Activated B cell treated with CpG ODN at 0.5 μM for 24 hours (primary cell): ENCODE measurements around the gene EDN1. TPM values are rescaled to one million over a fixed set of nuclear protein-coding genes. Genes with fewer than 3 reads are reported as not detected.

Experiments used
- ATAC-seq: fragments of 200-7000 bp; cut with Tn5 transposase; one replicate; pipeline ENCODE4 v1.10.0; 2021; ENCODE audit warnings: low read depth, mild to moderate bottlenecking, moderate library complexity
- CTCF ChIA-PET: fragments of 350-600 bp; sonication (Branson Sonifier 250); formaldehyde crosslinking; loops from one replicate; lab custom pipeline; 2021; ENCODE audit warnings: antibody characterized with exemption; lab: Charles Lee
- POLR2A ChIA-PET: fragments of 350-600 bp; sonication (Branson Sonifier 250); formaldehyde crosslinking; loops from one replicate; lab custom pipeline; 2021; ENCODE audit warnings: antibody characterized with exemption; lab: Charles Lee
- DNase-seq: peaks from one replicate; pipeline ENCODE4 v3.0.0; 2022
- H3K27ac Mint-ChIP-seq: one replicate; pipeline ENCODE4 v1.8.0; 2020; ENCODE audit warnings: mixed read lengths
- H3K27me3 Mint-ChIP-seq: one replicate; pipeline ENCODE4 v1.8.0; 2021; ENCODE audit warnings: mixed read lengths
- H3K36me3 Mint-ChIP-seq: one replicate; pipeline ENCODE4 v1.8.0; 2021; ENCODE audit warnings: low read depth, mixed read lengths
- H3K4me1 Mint-ChIP-seq: one replicate; pipeline ENCODE4 v1.8.0; 2021; ENCODE audit warnings: mixed read lengths
- H3K4me3 Mint-ChIP-seq: one replicate; pipeline ENCODE4 v1.8.0; 2020; ENCODE audit warnings: mild to moderate bottlenecking, mixed read lengths
- H3K9me3 Mint-ChIP-seq: one replicate; pipeline ENCODE4 v1.8.0; 2020; ENCODE audit warnings: mixed read lengths
- intact Hi-C: fragments of 100-400 bp; cut with micrococcal nuclease; formaldehyde crosslinking; loops from one replicate; pipeline ENCODE4 v1.15.1; 2024
- total RNA-seq: library from RNA; stranded (reverse); gene quantifications from 2 replicates; pipeline ENCODE4 v1.2.3, GENCODE V29; 2022
- TF ChIP-seq, protein P1 (sequence below): fragments of 200-600 bp; IDR thresholded peaks from one replicate; pipeline ENCODE4 v1.8.0; 2022; ENCODE audit warnings: antibody characterized with exemption, mild to moderate bottlenecking

Gene EDN1
- total RNA-seq, 1 donor from 2014 or later: 0.91 TPM

DNA sequence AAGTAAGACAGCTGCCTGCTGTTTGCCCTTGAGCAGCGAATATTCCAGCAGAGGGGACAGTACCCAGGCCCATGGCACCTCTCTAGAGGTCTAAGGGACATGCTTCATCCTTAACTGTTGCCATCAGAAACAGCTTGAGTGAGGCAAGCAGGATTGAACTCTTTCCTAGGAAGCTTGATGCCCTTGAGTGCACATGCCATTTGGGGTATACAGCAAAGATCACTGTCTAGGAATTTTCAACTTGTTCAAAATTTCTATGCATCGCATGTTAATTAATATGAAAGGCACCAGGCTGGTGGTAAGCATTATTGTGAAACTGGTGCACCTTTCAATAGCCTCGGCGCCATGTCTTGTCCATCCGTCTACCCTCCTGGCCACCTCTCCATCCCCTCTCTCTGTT is 54.1 kb downstream of the EDN1 start:
- no peak overlapping the region for H3K27ac Mint-ChIP-seq
- H3K36me3 Mint-ChIP-seq: no peaks in the 10 kb centered on the region
- CTCF ChIA-PET: no interaction called here
- no peaks in the 10 kb centered on the region for H3K9me3 Mint-ChIP-seq
- DNase-seq (no peak), ATAC-seq (no peak)
- H3K4me3 Mint-ChIP-seq: no peak overlapping the region
- H3K27me3 Mint-ChIP-seq: peaks cover 7% of the 10 kb centered on the region
- intact Hi-C loops: no loop called here
- POLR2A ChIA-PET: no interaction called here
- H3K4me1 Mint-ChIP-seq: peaks cover 5% of the 10 kb centered on the region
- TF ChIP-seq, protein P1, sequence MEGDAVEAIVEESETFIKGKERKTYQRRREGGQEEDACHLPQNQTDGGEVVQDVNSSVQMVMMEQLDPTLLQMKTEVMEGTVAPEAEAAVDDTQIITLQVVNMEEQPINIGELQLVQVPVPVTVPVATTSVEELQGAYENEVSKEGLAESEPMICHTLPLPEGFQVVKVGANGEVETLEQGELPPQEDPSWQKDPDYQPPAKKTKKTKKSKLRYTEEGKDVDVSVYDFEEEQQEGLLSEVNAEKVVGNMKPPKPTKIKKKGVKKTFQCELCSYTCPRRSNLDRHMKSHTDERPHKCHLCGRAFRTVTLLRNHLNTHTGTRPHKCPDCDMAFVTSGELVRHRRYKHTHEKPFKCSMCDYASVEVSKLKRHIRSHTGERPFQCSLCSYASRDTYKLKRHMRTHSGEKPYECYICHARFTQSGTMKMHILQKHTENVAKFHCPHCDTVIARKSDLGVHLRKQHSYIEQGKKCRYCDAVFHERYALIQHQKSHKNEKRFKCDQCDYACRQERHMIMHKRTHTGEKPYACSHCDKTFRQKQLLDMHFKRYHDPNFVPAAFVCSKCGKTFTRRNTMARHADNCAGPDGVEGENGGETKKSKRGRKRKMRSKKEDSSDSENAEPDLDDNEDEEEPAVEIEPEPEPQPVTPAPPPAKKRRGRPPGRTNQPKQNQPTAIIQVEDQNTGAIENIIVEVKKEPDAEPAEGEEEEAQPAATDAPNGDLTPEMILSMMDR: no peak

DNA sequence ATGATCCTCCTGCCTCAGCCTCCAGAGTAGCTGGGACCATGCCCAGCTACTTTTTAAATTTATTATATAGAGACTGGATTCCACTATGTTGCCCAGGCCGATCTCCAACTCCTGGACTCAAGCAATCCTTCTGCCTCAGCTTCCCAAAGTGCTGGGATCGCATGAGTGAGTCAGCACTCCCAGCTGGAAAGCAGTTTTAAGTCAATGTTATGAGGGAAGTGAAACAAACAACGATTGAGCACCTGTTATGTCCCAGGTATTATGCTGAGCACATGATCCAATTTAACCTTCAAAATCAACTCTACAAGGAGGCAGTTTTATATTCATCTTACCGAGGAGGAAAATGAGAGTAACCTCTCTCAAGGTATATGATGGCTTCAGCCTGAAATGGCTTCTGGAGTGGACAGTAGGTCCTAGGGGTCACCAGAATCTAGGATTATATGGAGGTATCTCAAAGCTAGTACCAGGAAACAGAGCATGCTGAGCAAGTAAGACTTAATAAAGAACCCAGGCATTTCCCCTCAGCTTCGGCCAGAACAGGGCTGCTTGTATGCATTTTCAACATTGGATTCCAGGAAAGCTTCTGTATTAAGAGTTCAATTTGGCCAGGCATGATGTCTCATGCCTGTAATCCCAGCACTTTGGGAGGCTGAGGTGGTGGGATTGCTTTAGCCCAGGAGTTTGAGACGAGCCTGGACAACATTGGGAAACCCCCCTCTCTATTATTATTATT is 55.0 kb downstream of the EDN1 start:
- H3K4me3 Mint-ChIP-seq: no peak overlapping the region
- H3K27ac Mint-ChIP-seq: no peak overlapping the region
- no peak for ATAC-seq
- ChIA-PET CTCF (no interaction called here), POLR2A (no interaction called here)
- H3K4me1 Mint-ChIP-seq: peaks cover 5% of the 10 kb centered on the region
- no peaks in the 10 kb centered on the region for H3K36me3 Mint-ChIP-seq
- intact Hi-C loops: no loop called here
- H3K27me3 Mint-ChIP-seq: peaks cover 7% of the 10 kb centered on the region
- TF ChIP-seq, protein P1: no peak
- no peak for DNase-seq
- no peaks in the 10 kb centered on the region for H3K9me3 Mint-ChIP-seq

DNA sequence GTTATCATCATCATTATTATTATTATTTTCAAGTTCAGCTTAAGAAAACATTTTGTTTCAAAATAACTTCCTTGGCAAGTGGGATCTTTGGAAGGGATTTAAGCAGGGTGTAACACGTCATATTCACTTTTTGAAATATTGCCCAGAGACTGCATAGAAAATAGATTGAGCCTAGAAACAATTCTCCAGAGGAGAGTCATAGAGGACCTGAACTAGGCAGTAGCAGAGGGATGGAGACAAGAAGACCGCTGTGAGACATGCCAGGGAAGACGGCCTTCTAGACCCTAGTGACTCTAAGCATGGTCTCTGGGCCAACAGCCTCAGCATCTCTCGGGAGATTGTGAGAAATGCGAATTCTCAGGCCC is 55.5 kb downstream of the EDN1 start:
- ATAC-seq (no peak), DNase-seq (no peak)
- Mint-ChIP-seq H3K4me1 (peaks cover 5% of the 10 kb centered on the region), H3K27ac (no peak overlapping the region), H3K36me3 (no peaks in the 10 kb centered on the region), H3K9me3 (peaks cover 3% of the 10 kb centered on the region), H3K27me3 (peaks cover 7% of the 10 kb centered on the region), H3K4me3 (no peak overlapping the region)
- TF ChIP-seq, protein P1: no peak
- ChIA-PET CTCF (no interaction called here), POLR2A (no interaction called here)
- intact Hi-C loops: no loop called here
